H9 (cell line): ENCODE measurements around the gene ACAP3. TPM values are rescaled to one million over a fixed set of nuclear protein-coding genes. Genes with fewer than 3 reads are reported as not detected.

Experiments
- DNase-seq: peaks from one replicate; pipeline ENCODE4 v3.0.0-alpha.2; 2017
- H2AFZ ChIP-seq: one replicate; pipeline ENCODE4 v1.6.1; 2013; ENCODE audit warnings: mild to moderate bottlenecking, low read length, control low read depth, moderate library complexity
- H2AK5ac ChIP-seq: 2 replicates; pipeline ENCODE4 v1.6.1; 2013; ENCODE audit warnings: low read length, control low read depth, mixed read lengths; ENCODE audit not compliant: insufficient read length
- H2BK120ac ChIP-seq: one replicate; pipeline ENCODE4 v1.6.1; 2013; ENCODE audit warnings: low read depth, mild to moderate bottlenecking, low read length, control low read depth, inconsistent platforms; ENCODE audit not compliant: poor library complexity, severe bottlenecking
- H2BK12ac ChIP-seq: 2 replicates; pipeline ENCODE4 v1.6.1; 2013; ENCODE audit warnings: low read length, control low read depth, mixed read lengths, low read depth; ENCODE audit not compliant: insufficient read length
- H2BK15ac ChIP-seq: 2 replicates; pipeline ENCODE4 v1.6.1; 2013; ENCODE audit warnings: low read depth, low read length, control low read depth
- H2BK20ac ChIP-seq: one replicate; pipeline ENCODE4 v1.6.1; 2013; ENCODE audit warnings: low read depth, mild to moderate bottlenecking, low read length, control low read depth, inconsistent platforms; ENCODE audit not compliant: poor library complexity, severe bottlenecking
- H2BK5ac ChIP-seq: 2 replicates; pipeline ENCODE4 v1.6.1; 2013; ENCODE audit warnings: low read length, control low read depth, mixed read lengths; ENCODE audit not compliant: insufficient read length
- H3K14ac ChIP-seq: 2 replicates; pipeline ENCODE4 v1.6.1; 2013; ENCODE audit warnings: low read length, control low read depth; ENCODE audit not compliant: insufficient read depth
- H3K18ac ChIP-seq: 2 replicates; pipeline ENCODE4 v1.6.1; 2013; ENCODE audit warnings: low read depth, mild to moderate bottlenecking, mixed read lengths, low read length, control low read depth; ENCODE audit not compliant: insufficient read length
- H3K23ac ChIP-seq: 2 replicates; pipeline ENCODE4 v1.6.1; 2013; ENCODE audit warnings: low read length, control low read depth, mixed read lengths, low read depth; ENCODE audit not compliant: insufficient read length
- H3K23me2 ChIP-seq: 2 replicates; pipeline ENCODE4 v1.6.1; 2013; ENCODE audit warnings: low read depth, mild to moderate bottlenecking, mixed read lengths, low read length, control low read depth; ENCODE audit not compliant: insufficient read length, poor library complexity, severe bottlenecking
- H3K27ac ChIP-seq: 2 replicates; pipeline ENCODE4 v1.5.1; 2013; ENCODE audit warnings: low read length, control low read depth, mixed read lengths, low read depth; ENCODE audit not compliant: insufficient read length
- H3K27me3 ChIP-seq: 2 replicates; pipeline ENCODE4 v1.6.1; 2013; ENCODE audit warnings: low read length, control low read depth, inconsistent platforms; ENCODE audit not compliant: insufficient read depth
- H3K4ac ChIP-seq: 2 replicates; pipeline ENCODE4 v1.6.1; 2013; ENCODE audit warnings: low read depth, mild to moderate bottlenecking, control low read depth, inconsistent platforms, low read length, moderate library complexity
- H3K4me1 ChIP-seq: 2 replicates; pipeline ENCODE4 v1.6.1; 2013; ENCODE audit warnings: low read length, control low read depth, inconsistent platforms; ENCODE audit not compliant: insufficient read depth
- H3K4me2 ChIP-seq: 2 replicates; pipeline ENCODE4 v1.6.1; 2013; ENCODE audit warnings: low read length, control low read depth, mixed read lengths; ENCODE audit not compliant: insufficient read length, insufficient read depth
- H3K56ac ChIP-seq: 2 replicates; pipeline ENCODE4 v1.6.1; 2013; ENCODE audit warnings: low read depth, mild to moderate bottlenecking, mixed read lengths, low read length, control low read depth; ENCODE audit not compliant: insufficient read length
- H3K79me1 ChIP-seq: 2 replicates; pipeline ENCODE4 v1.6.1; 2013; ENCODE audit warnings: low read depth, mild to moderate bottlenecking, moderate library complexity, low read length, control low read depth, inconsistent platforms; ENCODE audit not compliant: insufficient read depth, poor library complexity, severe bottlenecking
- H3K79me2 ChIP-seq: 2 replicates; pipeline ENCODE4 v1.6.1; 2013; ENCODE audit warnings: low read length, control low read depth, inconsistent platforms; ENCODE audit not compliant: insufficient read depth
- H3K9ac ChIP-seq: 2 replicates; pipeline ENCODE4 v1.6.1; 2013; ENCODE audit warnings: low read length, control low read depth, mixed read lengths; ENCODE audit not compliant: insufficient read length; ENCODE audit errors: extremely low read depth
- H3K9me3 ChIP-seq: one replicate; pipeline ENCODE4 v1.6.1; 2013; ENCODE audit warnings: low read depth, low read length, inconsistent platforms; ENCODE audit not compliant: control insufficient read depth
- H3T11ph ChIP-seq: one replicate; pipeline ENCODE4 v1.6.1; 2013; ENCODE audit warnings: mild to moderate bottlenecking, low read length, control low read depth, inconsistent platforms
- H4K20me1 ChIP-seq: one replicate; pipeline ENCODE4 v1.6.1; 2013; ENCODE audit not compliant: control insufficient read depth, insufficient read length, insufficient read depth
- H4K5ac ChIP-seq: 2 replicates; pipeline ENCODE4 v1.6.1; 2013; ENCODE audit warnings: low read depth, mild to moderate bottlenecking, mixed read lengths, low read length, control low read depth; ENCODE audit not compliant: insufficient read length
- H4K8ac ChIP-seq: replicated peaks from 2 replicates; pipeline ENCODE4 v1.6.1; 2013; ENCODE audit warnings: low read length, control low read depth, mixed read lengths, low read depth; ENCODE audit not compliant: insufficient read length
- H4K91ac ChIP-seq: 2 replicates; pipeline ENCODE4 v1.6.1; 2013; ENCODE audit warnings: low read depth, mild to moderate bottlenecking, moderate library complexity, mixed read lengths, low read length, control low read depth; ENCODE audit not compliant: insufficient read length
- H3K27ac Mint-ChIP-seq, 3 experiments: 2 replicates in 2 of 3; 3 replicates in 1 of 3; pipeline ENCODE4 v1.8.0; 2020 to 2021; ENCODE audit warnings: mixed read lengths in 3 of 3, mild to moderate bottlenecking in 1 of 3, moderate library complexity in 1 of 3
- H3K27me3 Mint-ChIP-seq: 2 replicates; pipeline ENCODE4 v1.8.0; 2021; ENCODE audit warnings: low read depth, mild to moderate bottlenecking, moderate library complexity, mixed read lengths
- H3K36me3 Mint-ChIP-seq, 3 experiments: 2 replicates in 2 of 3; 3 replicates in 1 of 3; pipeline ENCODE4 v1.8.0; 2020 to 2021; ENCODE audit warnings: low read depth in 3 of 3, mixed read lengths in 3 of 3; ENCODE audit not compliant: insufficient read depth in 1 of 3
- H3K4me1 Mint-ChIP-seq, 2 experiments: 2 replicates each; pipeline ENCODE4 v1.8.0; 2020; ENCODE audit warnings: mixed read lengths in 2 of 2
- H3K4me3 Mint-ChIP-seq, 2 experiments: 2 replicates in 1 of 2; 3 replicates in 1 of 2; pipeline ENCODE4 v1.8.0; 2020 to 2021; ENCODE audit warnings: mild to moderate bottlenecking in 2 of 2, mixed read lengths in 2 of 2, moderate library complexity in 1 of 2
- H3K9me3 Mint-ChIP-seq, 2 experiments: 2 replicates in 1 of 2; 3 replicates in 1 of 2; pipeline ENCODE4 v1.8.0; 2020; ENCODE audit warnings: mild to moderate bottlenecking in 2 of 2, mixed read lengths in 2 of 2, moderate library complexity in 1 of 2
- CTCF ChIP-seq: fragments of 200-600 bp; sonication (generic); conservative IDR thresholded peaks from 3 replicates; pipeline ENCODE4 v1.8.0; 2021; ENCODE audit warnings: antibody characterized with exemption, mild to moderate bottlenecking
- WGBS: extraction: QIAGEN DNeasy Blood & Tissue Kit; methylation state at CpG from one replicate; pipeline ENCODE4 v1.1.7; 2013; ENCODE audit warnings: missing lambda C conversion rate, low lambda C conversion rate, mixed read lengths; ENCODE audit not compliant: insufficient read length; ENCODE audit errors: extremely low coverage; 5-methylcytosine and 5-hydroxymethylcytosine counted together
- total RNA-seq: library from RNA; stranded (reverse); gene quantifications from 2 replicates; pipeline ENCODE4 v1.2.1, GENCODE V29; 2021

Gene ACAP3
- total RNA-seq, 1 experiment from 2014 or later: 41.4 TPM

GRCh38 chr1:1260843-1261560 lies 46.7 kb downstream of the ACAP3 start:
- no peak for DNase-seq
- Histone ChIP-seq H3T11ph (no peak overlapping the region), H2BK120ac (no peak overlapping the region), H2BK20ac (no peak overlapping the region), H3K9ac (no peak overlapping the region), H4K5ac (no peak overlapping the region), H4K20me1 (no peaks in the 10 kb centered on the region), H3K27me3 (no peaks in the 10 kb centered on the region), H3K4ac (no peak overlapping the region), H4K91ac (no peak overlapping the region), H3K79me2 (no peaks in the 10 kb centered on the region; the same call in 1 of the 2 replicates), H4K8ac (no peak overlapping the region), H3K18ac (no peak overlapping the region), H3K14ac (no peak overlapping the region), H2BK5ac (no peak overlapping the region), H3K4me1 (no peaks in the 10 kb centered on the region), H3K23ac (no peak overlapping the region), H2AK5ac (no peak overlapping the region), H3K4me2 (no peak overlapping the region), H2BK12ac (no peak overlapping the region), H3K23me2 (no peaks in the 10 kb centered on the region), H3K79me1 (no peaks in the 10 kb centered on the region), H3K27ac (no peak overlapping the region), H3K9me3 (no peaks in the 10 kb centered on the region), H3K56ac (no peak overlapping the region), H2BK15ac (no peak overlapping the region), H2AFZ (no peak overlapping the region)
- TF ChIP-seq CTCF: no peak
- no peaks in the 10 kb centered on the region; a peak in 1 of 5 replicates for H3K9me3 Mint-ChIP-seq
- H3K4me3 Mint-ChIP-seq: no peak overlapping the region
- H3K4me1 Mint-ChIP-seq: peaks cover 14 to 26% of the 10 kb centered on the region in 2 experiments
- peaks cover 3% of the 10 kb centered on the region; the same call in 1 of the 2 replicates for H3K27me3 Mint-ChIP-seq
- peak overlapping the region; percentile 68 to 90 (median 86); a peak in 4 of 7 replicates for H3K27ac Mint-ChIP-seq
- no CpG with 5 or more reads among the region's 16 CpGs for WGBS
- H3K36me3 Mint-ChIP-seq: peaks cover 41 to 84% (median 66%) of the 10 kb centered on the region in 3 experiments; a peak in 6 of 7 replicates
